Measurements from ENCODE around the gene LONRF2.

Gene LONRF2

DNA sequence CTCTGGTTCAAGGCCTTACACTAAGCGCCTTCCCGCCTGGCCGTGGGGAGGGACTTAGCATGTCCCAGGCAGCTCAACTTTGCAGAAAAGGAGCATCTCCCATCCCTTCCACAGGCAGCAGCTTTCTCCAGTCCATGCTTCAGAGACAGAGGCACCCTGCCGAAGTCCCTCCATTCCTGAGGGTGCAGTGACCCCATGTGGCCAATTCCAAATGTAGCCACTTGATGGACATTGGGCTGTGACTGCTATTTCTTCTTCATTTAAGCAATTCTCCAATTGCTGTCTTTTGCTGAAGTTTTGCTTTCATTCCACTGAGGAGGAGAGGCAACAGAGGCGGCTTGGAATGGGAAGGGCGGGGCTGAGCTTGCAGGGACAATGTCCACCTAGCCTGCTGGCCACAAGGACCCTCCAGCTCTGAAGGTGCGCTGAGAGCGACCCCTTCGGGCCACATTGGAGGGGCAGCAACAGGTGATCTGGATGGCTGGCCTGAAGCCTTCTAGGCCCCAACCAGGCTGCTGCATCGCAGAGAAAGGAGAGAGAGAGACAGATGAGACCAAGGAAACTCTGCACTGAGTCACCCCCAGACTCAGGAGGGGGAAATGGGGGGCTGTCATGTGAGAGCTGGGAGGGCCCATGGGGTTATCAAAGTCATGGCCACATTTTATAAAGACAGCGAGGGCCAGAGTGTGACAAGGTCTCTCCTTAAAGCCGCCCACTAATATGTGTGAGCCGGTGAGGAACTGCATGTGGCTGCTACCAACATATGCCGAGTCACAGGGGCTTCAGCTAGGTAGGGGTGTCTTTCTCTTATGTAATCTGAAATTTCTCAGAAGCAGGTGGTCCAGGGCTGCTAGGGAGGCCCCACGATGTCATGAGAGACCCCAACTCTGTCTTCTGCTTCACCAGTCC is 61.3 kb downstream of the LONRF2 start:
- peak; percentile 63 for DNase-seq (ENCODE audit: extremely low spot score)
- POLR2A ChIA-PET = interaction anchor here (0.6 to 2.0 kb wide), 2 partner anchors 120 to 219 kb away, joined by 3 to 8 read pairs; no protein-coding TSS in a partner anchor
- TF ChIP-seq HDGF (IDR thresholded peaks at IDR 0.05; ENCODE audit: borderline replicate concordance) = no peak
- TF ChIP-seq SUZ12 (IDR thresholded peaks at IDR 0.05) = no peak
- TF ChIP-seq, protein P1, sequence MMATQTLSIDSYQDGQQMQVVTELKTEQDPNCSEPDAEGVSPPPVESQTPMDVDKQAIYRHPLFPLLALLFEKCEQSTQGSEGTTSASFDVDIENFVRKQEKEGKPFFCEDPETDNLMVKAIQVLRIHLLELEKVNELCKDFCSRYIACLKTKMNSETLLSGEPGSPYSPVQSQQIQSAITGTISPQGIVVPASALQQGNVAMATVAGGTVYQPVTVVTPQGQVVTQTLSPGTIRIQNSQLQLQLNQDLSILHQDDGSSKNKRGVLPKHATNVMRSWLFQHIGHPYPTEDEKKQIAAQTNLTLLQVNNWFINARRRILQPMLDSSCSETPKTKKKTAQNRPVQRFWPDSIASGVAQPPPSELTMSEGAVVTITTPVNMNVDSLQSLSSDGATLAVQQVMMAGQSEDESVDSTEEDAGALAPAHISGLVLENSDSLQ (IDR thresholded peaks at IDR 0.05) = peak; percentile 45; the same call in 1 of the 2 replicates
- TF ChIP-seq L3MBTL2 (conservative IDR thresholded peaks at IDR 0.05) = no peak
- TF ChIP-seq CTBP1 (IDR thresholded peaks at IDR 0.05; ENCODE audit: borderline replicate concordance) = no peak
- CTCF ChIA-PET = interaction anchor here (0.5 to 4.7 kb wide), 15 partner anchors 8 to 1124 kb away, joined by 3 to 109 read pairs (median 3); no protein-coding TSS in a partner anchor

DNA sequence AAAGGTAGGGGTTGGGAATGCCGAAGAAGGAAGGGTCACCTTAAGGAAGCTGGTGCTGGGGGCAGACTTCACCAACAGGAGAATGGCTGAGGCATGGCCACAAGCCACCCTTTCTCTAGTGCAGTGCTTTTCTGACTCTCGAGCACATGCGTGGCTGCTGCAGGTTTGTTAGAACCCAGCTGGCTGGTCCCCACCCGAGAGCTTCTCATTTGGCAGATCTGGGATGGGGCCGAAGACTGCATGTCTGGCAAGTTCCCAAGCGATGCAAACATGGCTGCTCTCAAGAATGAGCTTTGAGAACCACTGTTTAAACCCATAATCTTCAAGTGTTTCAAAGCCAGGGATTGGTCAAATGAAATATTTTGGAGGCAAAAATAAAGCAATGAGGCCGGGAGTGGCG is 63.2 kb downstream of the LONRF2 start:
- TF ChIP-seq SP1 (IDR thresholded peaks at IDR 0.05) = no peak
- no peak for TF ChIP-seq ARNT (IDR thresholded peaks at IDR 0.05)
- no peak for TF ChIP-seq BHLHE40 (IDR thresholded peaks at IDR 0.05; ENCODE audit: borderline replicate concordance)
- TF ChIP-seq LEF1 (IDR thresholded peaks at IDR 0.05; ENCODE audit: borderline replicate concordance) = no peak
- no peak for TF ChIP-seq FOXM1 (IDR thresholded peaks at IDR 0.05; ENCODE audit: borderline replicate concordance)
- no peak for TF ChIP-seq SUZ12 (IDR thresholded peaks at IDR 0.05)
- no peak for TF ChIP-seq HDGF (IDR thresholded peaks at IDR 0.05; ENCODE audit: borderline replicate concordance)
- TF ChIP-seq TARDBP (IDR thresholded peaks at IDR 0.05) = no peak
- no peak for TF ChIP-seq NFRKB (IDR thresholded peaks at IDR 0.05)
- TF ChIP-seq FOXA1 (IDR thresholded peaks at IDR 0.05) = no peak
- TF ChIP-seq ZNF384 (IDR thresholded peaks at IDR 0.05) = no peak
- ChIA-PET CTCF (no interaction called here), POLR2A (no interaction called here)
- no peak for DNase-seq (ENCODE audit: extremely low spot score)

DNA sequence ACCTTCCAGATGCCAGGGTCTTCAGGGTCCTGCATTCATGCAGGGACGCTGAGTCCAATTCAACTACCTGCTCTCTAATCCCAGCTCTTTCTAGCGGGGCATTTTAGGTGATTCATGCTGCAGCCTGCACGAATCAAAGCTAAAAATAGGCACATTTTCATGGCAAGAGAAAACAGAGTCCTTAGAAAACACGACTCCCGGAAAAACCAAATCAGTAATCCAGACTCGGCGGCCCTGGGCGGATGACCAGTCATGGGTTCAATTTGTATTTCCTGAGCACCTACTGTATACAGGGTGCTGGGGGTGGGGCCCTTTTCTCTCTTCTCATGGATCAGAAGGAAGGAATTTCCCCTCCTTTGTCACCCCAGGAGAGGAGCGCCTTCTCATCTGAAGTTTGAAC is 64.4 kb downstream of the LONRF2 start:
- TF ChIP-seq ELF4 (IDR thresholded peaks at IDR 0.05) (no peak), FOXM1 (IDR thresholded peaks at IDR 0.05; ENCODE audit: borderline replicate concordance) (no peak), HDGF (IDR thresholded peaks at IDR 0.05; ENCODE audit: borderline replicate concordance) (no peak), FOXK2 (IDR thresholded peaks at IDR 0.05) (no peak), TARDBP (IDR thresholded peaks at IDR 0.05) (no peak), BHLHE40 (IDR thresholded peaks at IDR 0.05; ENCODE audit: borderline replicate concordance) (no peak), CTBP1 (IDR thresholded peaks at IDR 0.05; ENCODE audit: borderline replicate concordance) (no peak), LEF1 (IDR thresholded peaks at IDR 0.05; ENCODE audit: borderline replicate concordance) (no peak), FOXA1 (IDR thresholded peaks at IDR 0.05) (no peak), ZNF384 (IDR thresholded peaks at IDR 0.05) (no peak), NFRKB (IDR thresholded peaks at IDR 0.05) (no peak), L3MBTL2 (conservative IDR thresholded peaks at IDR 0.05) (no peak), ARNT (IDR thresholded peaks at IDR 0.05) (no peak), SP1 (IDR thresholded peaks at IDR 0.05) (no peak), SUZ12 (IDR thresholded peaks at IDR 0.05) (no peak)
- TF ChIP-seq, protein P1 (IDR thresholded peaks at IDR 0.05) = no peak
- POLR2A ChIA-PET = no interaction called here
- CTCF ChIA-PET = no interaction called here
- DNase-seq (ENCODE audit: extremely low spot score) = no peak

DNA sequence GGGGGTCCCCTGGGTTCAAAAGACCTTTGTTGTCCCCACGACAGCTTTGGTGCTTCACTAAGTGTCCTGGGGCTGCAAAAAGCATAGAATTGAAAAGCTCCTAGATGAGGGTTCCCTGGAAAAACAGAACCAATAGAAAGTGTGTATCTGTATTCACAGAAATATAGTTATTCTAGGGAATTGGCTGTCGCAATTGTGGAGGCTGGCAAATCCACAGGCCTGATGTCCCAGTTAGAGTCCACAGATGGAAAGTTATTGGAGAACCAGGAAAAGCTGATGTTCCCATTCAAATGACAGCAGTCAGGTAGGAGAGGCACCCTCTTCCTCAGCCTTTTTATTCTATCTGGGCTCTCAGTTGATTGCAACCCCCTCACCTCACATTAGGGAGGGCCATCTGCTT is 65.5 kb downstream of the LONRF2 start:
- ChIA-PET CTCF (no interaction called here), POLR2A (no interaction called here)
- no peak for DNase-seq (ENCODE audit: extremely low spot score)
- TF ChIP-seq TARDBP (IDR thresholded peaks at IDR 0.05) (no peak), SUZ12 (IDR thresholded peaks at IDR 0.05) (no peak), NFRKB (IDR thresholded peaks at IDR 0.05) (no peak), HDGF (IDR thresholded peaks at IDR 0.05; ENCODE audit: borderline replicate concordance) (no peak), ARNT (IDR thresholded peaks at IDR 0.05) (no peak), L3MBTL2 (conservative IDR thresholded peaks at IDR 0.05) (no peak), FOXK2 (IDR thresholded peaks at IDR 0.05) (no peak)

GRCh38 chr2:100256416-100256815 is 65.9 kb downstream of the LONRF2 start:
- no peak for TF ChIP-seq SP1 (IDR thresholded peaks at IDR 0.05)
- TF ChIP-seq HDGF (IDR thresholded peaks at IDR 0.05; ENCODE audit: borderline replicate concordance) = no peak
- no peak for TF ChIP-seq ARNT (IDR thresholded peaks at IDR 0.05)
- TF ChIP-seq BHLHE40 (IDR thresholded peaks at IDR 0.05; ENCODE audit: borderline replicate concordance) = no peak
- TF ChIP-seq ELF4 (IDR thresholded peaks at IDR 0.05) = no peak
- no peak for TF ChIP-seq ZNF384 (IDR thresholded peaks at IDR 0.05)
- no peak for TF ChIP-seq FOXM1 (IDR thresholded peaks at IDR 0.05; ENCODE audit: borderline replicate concordance)
- no peak for TF ChIP-seq FOXA1 (IDR thresholded peaks at IDR 0.05)
- TF ChIP-seq LEF1 (IDR thresholded peaks at IDR 0.05; ENCODE audit: borderline replicate concordance) = no peak
- ChIA-PET POLR2A (no interaction called here), CTCF (no interaction called here)
- DNase-seq (ENCODE audit: extremely low spot score) = no peak

DNA sequence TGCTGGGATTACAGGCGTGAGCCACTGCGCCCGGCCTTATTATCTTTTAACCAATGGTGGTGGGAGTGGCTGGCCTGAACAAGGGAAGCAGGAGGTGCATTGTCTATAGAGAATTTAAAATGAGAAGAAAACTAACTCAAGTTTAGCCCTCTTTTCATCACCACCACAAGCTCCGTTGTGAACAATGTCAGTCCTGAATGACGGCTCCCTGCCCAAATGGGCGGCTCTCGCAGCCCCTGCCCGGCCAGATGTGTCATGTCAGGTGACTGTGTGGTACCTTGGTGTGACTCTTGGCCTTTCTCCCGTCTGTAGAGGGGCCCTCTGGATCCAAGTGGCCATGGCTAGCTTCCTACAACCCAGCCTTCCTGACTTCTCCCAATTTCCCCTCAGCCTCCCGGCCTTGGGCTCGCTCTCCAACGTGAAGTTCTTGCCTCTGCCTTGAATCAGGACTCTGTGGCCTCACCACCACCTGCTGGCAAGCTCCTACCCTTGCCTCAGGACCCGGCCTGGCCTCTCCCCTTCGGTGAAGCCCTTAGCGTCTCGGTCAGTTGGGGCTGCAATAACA is 67.6 kb downstream of the LONRF2 start:
- TF ChIP-seq NFRKB (IDR thresholded peaks at IDR 0.05) (no peak), TARDBP (IDR thresholded peaks at IDR 0.05) (no peak), LEF1 (IDR thresholded peaks at IDR 0.05; ENCODE audit: borderline replicate concordance) (no peak), BHLHE40 (IDR thresholded peaks at IDR 0.05; ENCODE audit: borderline replicate concordance) (no peak), ARNT (IDR thresholded peaks at IDR 0.05) (no peak), FOXM1 (IDR thresholded peaks at IDR 0.05; ENCODE audit: borderline replicate concordance) (no peak), FOXK2 (IDR thresholded peaks at IDR 0.05) (no peak)
- ChIA-PET CTCF (interaction anchor here (0.6 kb wide), 1 partner anchor 8 kb away, joined by 4 read pairs; no protein-coding TSS in a partner anchor), POLR2A (no interaction called here)
- no peak for DNase-seq (ENCODE audit: extremely low spot score)

Data from HEK293T (cell line).